ENCODE results near the gene ZBTB20.

The ZBTB20 gene

DNA sequence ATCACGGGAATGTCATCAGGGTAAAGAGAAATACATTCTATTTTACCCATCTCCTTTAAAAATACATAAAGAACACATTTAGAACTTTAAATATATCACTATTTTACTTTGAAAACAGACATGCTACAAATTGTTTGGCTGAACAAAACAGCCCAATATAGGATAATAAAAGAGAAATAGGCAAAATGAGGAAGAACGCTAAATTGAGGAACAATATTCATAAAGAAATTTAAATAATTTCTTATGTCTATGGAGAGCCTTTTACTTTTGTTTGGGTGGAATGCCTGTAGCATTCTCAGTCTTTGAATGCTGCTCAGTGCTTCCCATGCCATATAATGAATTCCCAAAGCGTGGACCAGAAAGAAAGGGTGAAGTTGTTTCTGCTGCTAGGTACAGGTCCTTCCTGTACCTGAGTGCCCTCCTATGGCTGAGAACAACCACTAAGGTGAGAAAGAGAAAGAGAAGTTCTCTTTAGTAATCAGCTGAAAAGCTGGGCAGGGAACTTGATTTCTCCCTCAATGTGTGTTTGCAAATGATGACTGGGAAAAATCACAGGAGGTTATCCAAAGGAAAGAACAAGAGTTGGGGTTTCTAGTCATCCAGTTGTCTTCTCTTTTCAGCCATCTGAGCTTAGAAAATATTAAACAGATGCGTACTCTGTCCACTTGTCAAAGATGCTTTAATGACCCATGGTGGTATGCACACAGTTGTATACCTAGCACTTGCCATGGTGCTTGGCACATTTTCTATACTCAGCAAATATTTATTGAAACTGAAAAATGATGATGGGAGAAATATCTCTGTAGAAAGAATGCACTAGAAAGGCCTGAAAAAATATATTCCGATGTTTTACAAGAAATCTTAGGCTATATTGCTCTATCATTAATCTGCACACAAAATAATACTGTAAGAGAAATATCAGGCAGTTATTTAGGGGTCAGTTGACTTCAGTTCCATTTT, 448.7 kb downstream of the ZBTB20 start:
- Histone ChIP-seq H3K36me3 (replicated peaks; ENCODE audit: low read depth, low read length) (no peaks in the 10 kb centered on the region), H3K27ac (ENCODE audit: low read length) (no peak overlapping the region), H3K4me1 (ENCODE audit: low read length) (no peaks in the 10 kb centered on the region; the same call in 1 of the 2 replicates), H3K79me2 (ENCODE audit: low read length) (no peaks in the 10 kb centered on the region), H3K4me3 (ENCODE audit: low read length) (no peak overlapping the region), H3K9ac (ENCODE audit: low read length) (no peak overlapping the region), H3K4me2 (ENCODE audit: low read length) (no peak overlapping the region), H3K27me3 (ENCODE audit: low read depth, low read length) (no peaks in the 10 kb centered on the region), H3K9me3 (ENCODE audit: insufficient read depth, low read length) (no peaks in the 10 kb centered on the region), H2AFZ (ENCODE audit: low read depth, low read length) (no peak overlapping the region), H4K20me1 (ENCODE audit: insufficient read depth, low read length) (no peaks in the 10 kb centered on the region)
- TF ChIP-seq, protein P1, sequence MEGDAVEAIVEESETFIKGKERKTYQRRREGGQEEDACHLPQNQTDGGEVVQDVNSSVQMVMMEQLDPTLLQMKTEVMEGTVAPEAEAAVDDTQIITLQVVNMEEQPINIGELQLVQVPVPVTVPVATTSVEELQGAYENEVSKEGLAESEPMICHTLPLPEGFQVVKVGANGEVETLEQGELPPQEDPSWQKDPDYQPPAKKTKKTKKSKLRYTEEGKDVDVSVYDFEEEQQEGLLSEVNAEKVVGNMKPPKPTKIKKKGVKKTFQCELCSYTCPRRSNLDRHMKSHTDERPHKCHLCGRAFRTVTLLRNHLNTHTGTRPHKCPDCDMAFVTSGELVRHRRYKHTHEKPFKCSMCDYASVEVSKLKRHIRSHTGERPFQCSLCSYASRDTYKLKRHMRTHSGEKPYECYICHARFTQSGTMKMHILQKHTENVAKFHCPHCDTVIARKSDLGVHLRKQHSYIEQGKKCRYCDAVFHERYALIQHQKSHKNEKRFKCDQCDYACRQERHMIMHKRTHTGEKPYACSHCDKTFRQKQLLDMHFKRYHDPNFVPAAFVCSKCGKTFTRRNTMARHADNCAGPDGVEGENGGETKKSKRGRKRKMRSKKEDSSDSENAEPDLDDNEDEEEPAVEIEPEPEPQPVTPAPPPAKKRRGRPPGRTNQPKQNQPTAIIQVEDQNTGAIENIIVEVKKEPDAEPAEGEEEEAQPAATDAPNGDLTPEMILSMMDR (IDR thresholded peaks at IDR 0.05; ENCODE audit: low read depth, low read length), result no peak
- no peak for TF ChIP-seq EZH2phosphoT487 (IDR thresholded peaks at IDR 0.05; ENCODE audit: low read depth)

DNA sequence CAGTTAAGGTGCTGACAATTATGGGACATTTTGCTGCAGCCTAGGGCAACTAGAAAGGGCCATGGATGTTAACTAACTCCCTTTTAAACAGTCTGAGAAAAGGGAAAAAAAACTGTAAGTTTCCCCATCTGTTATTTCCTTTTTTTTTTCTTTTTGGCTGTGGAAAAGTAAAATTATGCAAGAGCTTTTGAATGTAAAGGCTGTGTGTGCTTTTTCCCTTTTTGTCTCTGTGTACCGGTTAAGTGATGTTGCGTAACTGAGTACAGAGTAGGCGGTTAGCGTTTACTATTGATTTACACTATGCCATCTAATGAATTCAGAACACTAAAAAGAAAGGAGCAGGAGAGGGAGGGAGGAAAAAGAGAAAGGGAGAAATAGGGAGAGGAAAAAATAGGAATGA, 449.7 kb downstream of the ZBTB20 start:
- H3K79me2 ChIP-seq (ENCODE audit: low read length), result no peaks in the 10 kb centered on the region
- no peak for TF ChIP-seq EZH2phosphoT487 (IDR thresholded peaks at IDR 0.05; ENCODE audit: low read depth)
- TF ChIP-seq, protein P1 (IDR thresholded peaks at IDR 0.05; ENCODE audit: low read depth, low read length), result no peak
- no peaks in the 10 kb centered on the region; the same call in 1 of the 2 replicates for H3K4me1 ChIP-seq (ENCODE audit: low read length)

DNA sequence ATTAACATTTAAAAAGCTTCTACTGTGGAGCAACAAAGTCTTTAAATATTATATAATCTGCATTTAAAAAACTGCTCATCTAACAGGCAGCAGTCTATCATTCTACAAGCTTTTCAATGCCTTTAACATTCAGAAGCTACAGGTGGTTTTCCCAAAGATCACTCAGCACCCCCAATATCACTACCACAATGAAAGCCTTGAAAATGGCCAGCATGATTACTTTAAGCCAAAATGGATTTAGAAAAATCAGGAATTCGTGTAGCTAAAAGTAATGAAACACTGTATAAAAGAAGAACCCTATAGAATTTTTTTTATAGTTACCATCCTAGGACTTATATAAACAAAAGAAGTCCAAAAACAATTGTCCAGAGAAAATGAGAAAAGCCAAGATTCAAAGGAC, 452.8 kb downstream of the ZBTB20 start:
- H3K4me3 ChIP-seq (ENCODE audit: low read length), result no peak overlapping the region
- no peak overlapping the region for H2AFZ ChIP-seq (ENCODE audit: low read depth, low read length)
- H4K20me1 ChIP-seq (ENCODE audit: insufficient read depth, low read length), result no peaks in the 10 kb centered on the region
- H3K9me3 ChIP-seq (ENCODE audit: insufficient read depth, low read length), result no peaks in the 10 kb centered on the region
- no peak overlapping the region for H3K4me2 ChIP-seq (ENCODE audit: low read length)
- no peaks in the 10 kb centered on the region for H3K4me1 ChIP-seq (ENCODE audit: low read length)
- no peaks in the 10 kb centered on the region for H3K27me3 ChIP-seq (ENCODE audit: low read depth, low read length)
- no peak for TF ChIP-seq EZH2phosphoT487 (IDR thresholded peaks at IDR 0.05; ENCODE audit: low read depth)
- TF ChIP-seq, protein P1 (IDR thresholded peaks at IDR 0.05; ENCODE audit: low read depth, low read length), result no peak
- no peak overlapping the region for H3K9ac ChIP-seq (ENCODE audit: low read length)
- H3K27ac ChIP-seq (ENCODE audit: low read length), result no peak overlapping the region
- H3K36me3 ChIP-seq (replicated peaks; ENCODE audit: low read depth, low read length), result no peaks in the 10 kb centered on the region
- H3K79me2 ChIP-seq (ENCODE audit: low read length), result no peaks in the 10 kb centered on the region

More for the DNA sequence above, 449.7 kb downstream of the ZBTB20 start:
- Histone ChIP-seq H3K27ac (ENCODE audit: low read length) (no peak overlapping the region), H2AFZ (ENCODE audit: low read depth, low read length) (no peak overlapping the region), H3K36me3 (replicated peaks; ENCODE audit: low read depth, low read length) (no peaks in the 10 kb centered on the region), H3K4me3 (ENCODE audit: low read length) (no peak overlapping the region), H3K4me2 (ENCODE audit: low read length) (no peak overlapping the region), H3K9ac (ENCODE audit: low read length) (no peak overlapping the region), H3K27me3 (ENCODE audit: low read depth, low read length) (no peaks in the 10 kb centered on the region), H3K9me3 (ENCODE audit: insufficient read depth, low read length) (no peaks in the 10 kb centered on the region), H4K20me1 (ENCODE audit: insufficient read depth, low read length) (no peaks in the 10 kb centered on the region)

DNA sequence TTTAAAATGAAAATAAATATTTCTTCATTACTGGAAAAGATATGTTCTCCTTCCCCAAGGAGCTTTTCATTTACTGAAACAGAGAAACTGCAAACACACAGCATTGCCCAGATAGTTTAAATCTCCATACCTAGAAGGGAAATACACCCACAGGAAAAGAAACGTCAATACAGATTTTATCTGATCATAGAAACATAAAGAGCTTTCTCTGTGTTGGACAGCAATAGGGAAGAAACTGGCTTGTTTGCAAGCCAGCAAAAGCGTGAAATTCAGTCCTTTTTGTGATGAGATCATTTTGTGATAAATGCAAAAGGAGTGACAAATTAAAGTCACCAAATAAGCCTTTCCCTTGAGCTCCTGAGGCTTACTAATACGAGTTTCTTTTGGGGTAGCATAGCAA, 455.2 kb downstream of the ZBTB20 start:
- Histone ChIP-seq H3K27ac (ENCODE audit: low read length) (no peak overlapping the region), H3K9me3 (ENCODE audit: insufficient read depth, low read length) (no peaks in the 10 kb centered on the region), H3K4me1 (ENCODE audit: low read length) (no peaks in the 10 kb centered on the region), H3K79me2 (ENCODE audit: low read length) (no peaks in the 10 kb centered on the region), H3K36me3 (replicated peaks; ENCODE audit: low read depth, low read length) (no peaks in the 10 kb centered on the region), H3K27me3 (ENCODE audit: low read depth, low read length) (no peaks in the 10 kb centered on the region), H3K4me2 (ENCODE audit: low read length) (no peak overlapping the region), H3K4me3 (ENCODE audit: low read length) (no peak overlapping the region), H2AFZ (ENCODE audit: low read depth, low read length) (no peak overlapping the region), H4K20me1 (ENCODE audit: insufficient read depth, low read length) (no peaks in the 10 kb centered on the region), H3K9ac (ENCODE audit: low read length) (no peak overlapping the region)
- TF ChIP-seq, protein P1 (IDR thresholded peaks at IDR 0.05; ENCODE audit: low read depth, low read length), result no peak
- no peak for TF ChIP-seq EZH2phosphoT487 (IDR thresholded peaks at IDR 0.05; ENCODE audit: low read depth)

All from OCI-LY3 (cell line).